SK-N-MC (cell line): ENCODE data around the gene SMAP1.

Source experiments
- EZH2 ChIP-seq: fragments of 200-600 bp; sonication (generic); IDR thresholded peaks from one replicate; pipeline ENCODE4 v1.6.1; 2017; ENCODE audit warnings: antibody characterized with exemption
- POLR2AphosphoS5 ChIP-seq: IDR thresholded peaks from 2 replicates; pipeline ENCODE4 v1.6.1; 2012; ENCODE audit warnings: mild to moderate bottlenecking, low read depth, low read length, borderline replicate concordance

- TF ChIP-seq EZH2 (no peak), POLR2AphosphoS5 (no peak)
Observed at GRCh38 chr6:70693887-70694286, 26.2 kb downstream of the SMAP1 start.
